Hepatocyte (in vitro differentiated cells): ENCODE measurements around the gene TPPP2. TPM values are rescaled to one million over a fixed set of nuclear protein-coding genes. Genes with fewer than 3 reads are reported as not detected.

Source experiments
- DNase-seq: peaks from one replicate; pipeline ENCODE4 v3.0.0-alpha.2; 2016; ENCODE audit warnings: low spot score
- H2AFZ ChIP-seq: fragments of 200-600 bp; sonication (generic); 2 replicates; pipeline ENCODE4 v1.6.0; 2016; ENCODE audit warnings: antibody characterized with exemption, mild to moderate bottlenecking
- H3K27ac ChIP-seq: fragments of 200-600 bp; sonication (generic); 2 replicates; pipeline ENCODE4 v1.5.1; 2016; ENCODE audit warnings: mild to moderate bottlenecking
- H3K27me3 ChIP-seq: fragments of 200-600 bp; sonication (generic); 2 replicates; pipeline ENCODE4 v1.6.1; 2016
- H3K36me3 ChIP-seq: fragments of 200-600 bp; sonication (generic); replicated peaks from 2 replicates; pipeline ENCODE4 v1.5.1; 2016; ENCODE audit warnings: low read depth; ENCODE audit not compliant: insufficient read depth
- H3K4me1 ChIP-seq: fragments of 200-600 bp; sonication (generic); 2 replicates; pipeline ENCODE4 v1.5.1; 2016; ENCODE audit warnings: mild to moderate bottlenecking, moderate library complexity; ENCODE audit not compliant: insufficient read depth
- H3K4me2 ChIP-seq: fragments of 200-600 bp; sonication (generic); 2 replicates; pipeline ENCODE4 v1.6.0; 2016
- H3K4me3 ChIP-seq: fragments of 200-600 bp; sonication (generic); 2 replicates; pipeline ENCODE4 v1.5.1; 2016; ENCODE audit warnings: mild to moderate bottlenecking
- H3K79me2 ChIP-seq: fragments of 200-600 bp; sonication (generic); 2 replicates; pipeline ENCODE4 v1.6.0; 2017; ENCODE audit warnings: mild to moderate bottlenecking
- H3K9me2 ChIP-seq: fragments of 200-600 bp; sonication (generic); replicated peaks from 2 replicates; pipeline ENCODE4 v1.6.0; 2017; ENCODE audit warnings: mild to moderate bottlenecking; ENCODE audit not compliant: insufficient read depth
- H3K9me3 ChIP-seq: fragments of 200-600 bp; sonication (generic); 2 replicates; pipeline ENCODE4 v1.5.1; 2016; ENCODE audit warnings: low read depth, mild to moderate bottlenecking
- H4K20me1 ChIP-seq: fragments of 200-600 bp; sonication (generic); 2 replicates; pipeline ENCODE4 v1.6.0; 2016; ENCODE audit warnings: mild to moderate bottlenecking; ENCODE audit not compliant: insufficient read depth, poor library complexity, severe bottlenecking
- EZH2 ChIP-seq: fragments of 200-600 bp; sonication (generic); IDR thresholded peaks from 2 replicates; pipeline ENCODE4 v1.6.1; 2016; ENCODE audit warnings: antibody characterized with exemption, mild to moderate bottlenecking, borderline replicate concordance
- EZH2phosphoT487 ChIP-seq: fragments of 200-600 bp; sonication (generic); IDR thresholded peaks from one replicate; pipeline ENCODE4 v1.6.1; 2018; ENCODE audit warnings: antibody characterized with exemption, mild to moderate bottlenecking, low read depth, moderate library complexity; ENCODE audit not compliant: unreplicated experiment, severe bottlenecking
- WGBS: methylation state at CpG from one replicate; pipeline ENCODE4 v1.1.6; 2016; ENCODE audit warnings: low lambda C conversion rate; ENCODE audit errors: missing lambda C conversion rate; 5-methylcytosine and 5-hydroxymethylcytosine counted together
- polyA plus RNA-seq: library from polyadenylated mRNA; unstranded; fragments of >200 nt; fragmentation: Nextera tagmentation; extraction: Ambion mirVana; gene quantifications from 2 replicates; pipeline ENCODE4 v1.2.1, GENCODE V29; 2016
- total RNA-seq: library from RNA; depleted of rRNA; stranded (reverse); fragments of >200 nt; gene quantifications from 2 replicates; pipeline ENCODE4 v1.2.3, GENCODE V29; 2014
- TF ChIP-seq, protein P1 (sequence below): fragments of 200-600 bp; sonication (generic); IDR thresholded peaks from 2 replicates; pipeline ENCODE4 v1.5.1; 2016; ENCODE audit warnings: antibody characterized with exemption, mild to moderate bottlenecking; ENCODE audit not compliant: poor library complexity

The TPPP2 gene
- total and polyA plus RNA-seq, 2 experiments from 2014 or later, result not detected

DNA sequence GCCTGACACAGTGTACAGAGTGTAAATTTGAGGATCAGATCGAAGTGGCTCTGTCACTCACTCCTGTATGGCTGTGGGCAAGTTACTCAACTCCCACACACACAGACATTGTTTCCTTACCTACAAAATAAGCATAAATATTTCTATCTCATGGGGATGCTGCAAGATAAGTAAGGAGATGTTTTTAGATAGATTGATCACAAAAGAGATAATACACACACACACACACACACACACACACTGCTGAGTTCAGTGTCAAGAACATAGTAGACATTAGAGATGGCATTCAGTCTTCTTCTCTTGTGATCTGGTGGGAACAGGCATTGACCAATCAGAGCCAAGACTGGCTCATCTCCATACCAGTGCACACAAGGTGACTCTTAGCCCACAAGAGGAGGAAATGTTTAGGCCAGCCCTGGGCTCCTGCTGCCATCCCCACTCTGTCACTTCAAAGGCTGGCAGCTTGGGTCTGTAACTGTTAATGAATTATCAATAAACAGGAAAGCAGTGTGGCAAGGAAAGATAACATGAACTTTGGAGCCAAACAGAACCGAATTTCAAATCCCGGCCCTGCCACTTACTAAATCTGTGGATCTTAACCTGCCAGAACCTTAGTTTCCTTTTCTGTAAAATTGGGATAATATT, 24.2 kb downstream of the TPPP2 start:
- H4K20me1 ChIP-seq, result no peaks in the 10 kb centered on the region
- WGBS, result 54% methylated on average over 3 of the region's 3 CpGs
- H3K4me3 ChIP-seq, result no peak overlapping the region
- H3K27ac ChIP-seq, result peak overlapping the region; percentile 36
- no peaks in the 10 kb centered on the region for H3K9me2 ChIP-seq
- H3K4me2 ChIP-seq, result peak overlapping the region; percentile 7
- TF ChIP-seq, protein P1, sequence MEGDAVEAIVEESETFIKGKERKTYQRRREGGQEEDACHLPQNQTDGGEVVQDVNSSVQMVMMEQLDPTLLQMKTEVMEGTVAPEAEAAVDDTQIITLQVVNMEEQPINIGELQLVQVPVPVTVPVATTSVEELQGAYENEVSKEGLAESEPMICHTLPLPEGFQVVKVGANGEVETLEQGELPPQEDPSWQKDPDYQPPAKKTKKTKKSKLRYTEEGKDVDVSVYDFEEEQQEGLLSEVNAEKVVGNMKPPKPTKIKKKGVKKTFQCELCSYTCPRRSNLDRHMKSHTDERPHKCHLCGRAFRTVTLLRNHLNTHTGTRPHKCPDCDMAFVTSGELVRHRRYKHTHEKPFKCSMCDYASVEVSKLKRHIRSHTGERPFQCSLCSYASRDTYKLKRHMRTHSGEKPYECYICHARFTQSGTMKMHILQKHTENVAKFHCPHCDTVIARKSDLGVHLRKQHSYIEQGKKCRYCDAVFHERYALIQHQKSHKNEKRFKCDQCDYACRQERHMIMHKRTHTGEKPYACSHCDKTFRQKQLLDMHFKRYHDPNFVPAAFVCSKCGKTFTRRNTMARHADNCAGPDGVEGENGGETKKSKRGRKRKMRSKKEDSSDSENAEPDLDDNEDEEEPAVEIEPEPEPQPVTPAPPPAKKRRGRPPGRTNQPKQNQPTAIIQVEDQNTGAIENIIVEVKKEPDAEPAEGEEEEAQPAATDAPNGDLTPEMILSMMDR, result no peak
- no peak for TF ChIP-seq EZH2phosphoT487
- TF ChIP-seq EZH2, result no peak
- H3K79me2 ChIP-seq, result no peaks in the 10 kb centered on the region
- H3K36me3 ChIP-seq, result no peaks in the 10 kb centered on the region
- no peaks in the 10 kb centered on the region for H3K9me3 ChIP-seq
- no peaks in the 10 kb centered on the region for H3K27me3 ChIP-seq
- peaks cover 7% of the 10 kb centered on the region for H3K4me1 ChIP-seq
- H2AFZ ChIP-seq, result no peak overlapping the region
- DNase-seq, result peak; percentile 26

DNA sequence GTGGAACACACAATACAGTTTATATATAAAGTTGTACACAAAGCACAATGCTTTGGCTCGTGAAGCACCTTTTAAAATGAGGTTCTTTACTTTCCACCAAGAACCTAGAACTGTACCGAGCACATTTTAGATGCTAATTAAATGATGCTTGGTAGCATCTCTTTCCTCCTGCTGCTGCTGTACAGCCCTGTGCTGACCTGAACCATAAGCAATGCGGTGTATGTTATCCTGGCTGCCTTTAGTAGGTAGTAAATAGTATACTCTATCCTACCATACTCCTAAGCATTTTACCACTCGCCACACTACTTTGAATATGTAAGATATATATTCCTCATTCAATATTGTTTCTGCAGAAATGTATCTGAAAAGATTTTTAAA, 24.7 kb downstream of the TPPP2 start:
- Histone ChIP-seq H3K4me2 (peak overlapping the region; percentile 7), H3K9me2 (no peaks in the 10 kb centered on the region), H3K27ac (peak overlapping the region; percentile 1), H3K4me3 (no peak overlapping the region), H3K9me3 (no peaks in the 10 kb centered on the region), H3K27me3 (no peaks in the 10 kb centered on the region), H3K36me3 (no peaks in the 10 kb centered on the region), H3K79me2 (no peaks in the 10 kb centered on the region), H2AFZ (no peak overlapping the region), H3K4me1 (peaks cover 7% of the 10 kb centered on the region), H4K20me1 (no peaks in the 10 kb centered on the region)
- no peak for DNase-seq
- 85% methylated on average over 4 of the region's 4 CpGs for WGBS
- TF ChIP-seq EZH2phosphoT487, result no peak
- no peak for TF ChIP-seq EZH2
- TF ChIP-seq, protein P1, result no peak

DNA sequence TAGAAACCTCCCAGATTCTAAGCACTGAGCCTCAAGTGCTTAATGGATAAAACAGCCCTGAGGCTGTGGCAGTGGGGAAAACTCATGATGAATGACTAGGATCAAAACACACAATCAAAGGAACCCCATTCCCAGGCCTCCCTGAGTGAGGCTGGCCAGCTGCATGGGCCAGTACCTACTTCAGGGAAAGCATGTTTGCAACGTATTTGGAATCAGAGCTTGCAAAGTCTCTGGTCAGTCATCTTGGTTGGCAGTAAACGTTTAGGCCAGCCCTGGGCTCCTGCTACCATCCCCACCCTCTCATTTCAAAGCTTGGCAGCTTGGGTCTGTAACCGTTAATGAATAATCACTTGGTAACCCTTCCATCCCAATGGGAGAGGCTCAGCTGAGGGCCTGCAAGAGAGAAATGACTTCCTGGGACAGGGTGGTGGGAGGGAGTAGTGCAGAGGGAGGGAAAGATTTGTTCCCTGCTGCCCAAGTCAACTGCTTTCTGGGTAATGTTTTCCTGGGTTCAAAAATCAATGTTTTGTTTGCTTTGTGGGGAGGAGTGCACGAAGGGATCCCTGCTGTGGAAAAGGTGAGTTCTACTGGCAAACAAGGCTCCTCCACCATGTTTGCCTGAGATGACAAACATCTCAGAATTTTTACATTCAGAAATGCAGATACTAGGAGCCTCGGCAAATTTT, 25.6 kb downstream of the TPPP2 start:
- Histone ChIP-seq H3K79me2 (no peaks in the 10 kb centered on the region), H2AFZ (no peak overlapping the region), H3K27ac (peak overlapping the region; percentile 1), H3K4me1 (peaks cover 12% of the 10 kb centered on the region), H3K27me3 (no peaks in the 10 kb centered on the region), H3K9me3 (no peaks in the 10 kb centered on the region), H3K36me3 (no peaks in the 10 kb centered on the region), H4K20me1 (no peaks in the 10 kb centered on the region), H3K4me2 (peak overlapping the region; percentile 25), H3K9me2 (no peaks in the 10 kb centered on the region), H3K4me3 (no peak overlapping the region)
- TF ChIP-seq EZH2 (no peak), EZH2phosphoT487 (no peak)
- TF ChIP-seq, protein P1, result no peak
- WGBS, result 41% methylated on average over 5 of the region's 5 CpGs
- peak; percentile 27 for DNase-seq
